ENCODE data around the gene TBC1D23. TPM values are rescaled to one million over a fixed set of nuclear protein-coding genes. Genes with fewer than 3 reads are reported as not detected.
"Not testable (repeated sequence)": the region's sequence is repeated elsewhere in the genome, so short reads cannot be mapped to it uniquely, and the experiment has no call there.

TBC1D23 gene
- total RNA-seq, 1 donor = 12.7 TPM

DNA sequence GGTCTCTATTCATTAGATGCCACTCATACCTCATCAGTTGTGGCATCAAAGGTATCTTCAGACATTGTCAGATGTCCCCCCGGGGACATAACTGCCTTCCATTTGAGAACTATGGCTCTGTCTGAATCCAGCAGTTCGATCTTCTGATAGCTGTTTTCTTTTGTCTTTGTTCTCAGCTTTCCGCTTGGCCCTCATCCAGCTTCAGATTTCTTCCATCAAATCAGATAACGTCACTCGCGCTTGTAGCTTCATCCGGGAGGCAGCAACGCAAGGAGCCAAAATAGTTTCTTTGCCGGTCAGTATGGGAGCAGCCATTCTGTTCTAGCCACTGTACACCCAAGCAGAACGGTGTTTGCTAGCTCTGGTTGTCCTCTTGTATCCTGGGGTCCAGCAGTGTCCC is 78.1 kb downstream of the TBC1D23 start:
- DNase-seq (ENCODE audit: low read depth in 2 of 3, low spot score in 2 of 3) = no peak

DNA sequence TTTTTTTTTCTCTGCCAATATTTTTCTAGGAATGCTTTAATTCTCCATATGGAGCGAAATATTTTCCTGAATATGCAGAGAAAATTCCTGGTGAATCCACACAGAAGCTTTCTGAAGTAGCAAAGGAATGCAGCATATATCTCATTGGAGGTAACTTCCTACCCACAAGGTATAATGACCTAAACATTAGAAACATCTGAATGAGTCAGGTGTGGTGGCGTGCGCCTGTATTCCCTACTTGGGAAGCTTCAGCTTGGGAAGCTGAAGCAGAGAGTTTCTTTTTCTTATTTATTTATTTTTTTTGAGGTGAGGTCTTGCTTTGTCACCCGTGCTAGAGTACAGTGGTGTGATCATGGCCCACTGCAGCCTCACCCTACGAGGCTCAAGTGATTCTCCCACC is 79.0 kb downstream of the TBC1D23 start:
- DNase-seq (ENCODE audit: low read depth in 2 of 3, low spot score in 2 of 3) = no peak

DNA sequence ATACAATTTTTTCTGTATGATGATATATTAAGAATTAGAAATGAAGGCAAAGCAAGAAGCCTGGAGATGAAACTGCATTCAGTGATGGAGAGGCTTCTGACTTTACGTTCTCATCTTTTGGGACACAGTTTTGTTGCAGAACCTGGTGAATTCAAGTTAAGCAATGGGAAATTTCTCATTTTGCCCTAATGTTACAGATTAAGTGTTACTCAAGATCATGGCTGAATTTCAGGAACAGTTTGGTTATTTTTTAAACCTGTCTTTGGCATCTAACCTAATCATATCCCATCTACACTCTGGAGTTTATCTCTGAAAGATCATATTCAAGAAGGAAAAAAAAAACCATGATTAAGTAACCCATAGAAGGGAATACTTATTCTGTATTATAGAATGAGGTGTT is 79.7 kb downstream of the TBC1D23 start:
- DNase-seq (ENCODE audit: low read depth in 2 of 3, low spot score in 2 of 3) = no peak

- no peak for DNase-seq (ENCODE audit: low read depth in 2 of 3, low spot score in 2 of 3)
These were observed 87.9 kb downstream of the TBC1D23 start for GRCh38 chr3:100348727-100349126.

- not testable (repeated sequence) for DNase-seq (ENCODE audit: low read depth in 2 of 3, low spot score in 2 of 3)
These were observed 91.0 kb downstream of the TBC1D23 start for GRCh38 chr3:100351770-100352169.

DNA sequence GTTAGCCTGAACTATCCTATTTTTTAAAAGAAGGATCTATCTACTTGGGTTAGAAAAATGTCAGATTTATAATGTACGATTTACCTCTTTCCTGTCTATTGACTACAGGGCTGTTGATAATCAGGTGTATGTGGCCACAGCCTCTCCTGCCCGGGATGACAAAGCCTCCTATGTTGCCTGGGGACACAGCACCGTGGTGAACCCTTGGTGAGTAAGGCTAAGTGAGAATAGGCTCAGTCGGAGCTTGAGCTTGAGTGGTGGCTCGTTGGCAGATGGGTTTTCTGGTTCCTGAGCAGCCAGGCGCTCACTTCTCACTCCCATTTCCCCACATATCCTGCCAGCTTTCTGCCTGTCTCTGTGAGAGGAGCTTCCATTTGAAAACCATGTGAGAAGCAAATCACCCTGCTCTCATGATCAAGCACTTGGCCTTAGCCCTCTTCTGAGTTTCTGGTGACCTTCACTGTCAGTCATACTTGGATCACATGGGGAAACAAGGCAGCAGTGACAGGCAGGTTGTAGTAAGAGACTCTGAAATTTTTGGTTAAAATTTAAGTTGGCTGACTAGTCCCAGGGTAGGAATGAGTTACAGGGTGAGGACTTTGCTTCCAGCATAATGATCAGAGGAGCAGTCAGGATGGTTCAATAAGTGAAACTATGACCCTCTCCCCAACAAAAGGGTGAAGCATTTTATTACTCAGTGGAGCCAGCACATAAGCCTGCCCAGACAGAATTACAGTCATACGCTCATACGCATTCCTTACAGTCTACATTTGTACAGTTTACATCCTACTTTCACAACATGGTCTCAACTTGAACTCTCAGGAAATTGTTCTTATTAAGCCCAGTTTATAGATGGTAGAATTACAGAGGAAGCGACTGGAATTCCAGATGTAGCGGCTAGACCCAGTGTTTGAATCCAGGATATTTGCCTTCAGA is 91.8 kb downstream of the TBC1D23 start:
- DNase-seq (ENCODE audit: low read depth in 2 of 3, low spot score in 2 of 3) = no peak

- DNase-seq (ENCODE audit: low read depth in 2 of 3, low spot score in 2 of 3) = peak in 2 of 3 donors; percentile 79 to 80
These were observed 94.1 kb downstream of the TBC1D23 start for GRCh38 chr3:100354850-100355249.

DNA sequence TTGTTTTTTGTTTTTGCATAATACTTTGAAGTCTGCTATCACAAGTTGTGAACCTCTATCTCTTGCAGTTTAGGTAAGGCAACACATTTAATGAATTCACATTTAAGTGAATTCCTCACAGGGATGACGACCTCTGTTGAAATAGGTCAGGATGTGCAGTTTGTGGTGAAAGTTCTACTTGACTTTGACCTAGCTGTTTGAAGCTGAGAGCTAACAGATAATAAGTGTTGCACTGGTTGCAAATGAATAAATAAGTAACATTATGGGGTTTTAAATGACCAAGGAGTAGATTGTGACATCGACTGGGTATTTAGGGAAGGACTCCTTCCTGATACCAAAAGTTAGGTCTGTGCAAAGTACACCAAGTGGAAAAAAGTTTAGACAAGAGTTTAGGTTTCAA is 97.6 kb downstream of the TBC1D23 start:
- no peak for DNase-seq (ENCODE audit: low read depth in 2 of 3, low spot score in 2 of 3)

DNA sequence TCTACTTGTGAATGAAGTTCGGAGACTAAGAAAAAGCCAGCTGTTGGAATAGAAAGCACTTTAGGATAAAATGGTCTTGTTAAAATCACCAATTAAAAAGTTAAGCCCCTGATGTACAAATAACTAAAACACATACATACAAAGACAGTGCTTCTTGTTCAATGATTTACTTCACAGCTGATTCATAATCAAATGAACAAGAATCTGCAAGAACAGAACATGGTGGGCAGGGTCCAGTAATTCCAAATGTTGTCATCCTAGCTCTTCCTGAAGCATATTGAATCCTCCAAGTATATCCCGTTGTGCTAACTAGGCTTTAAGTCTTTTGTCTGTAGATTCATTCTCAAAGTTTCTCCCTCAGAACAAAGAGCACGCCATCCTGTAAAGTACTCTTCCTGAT is 98.2 kb downstream of the TBC1D23 start:
- DNase-seq (ENCODE audit: low read depth in 2 of 3, low spot score in 2 of 3) = no peak

- DNase-seq (ENCODE audit: low read depth in 2 of 3, low spot score in 2 of 3) = no peak
These were observed 100.1 kb downstream of the TBC1D23 start for GRCh38 chr3:100360757-100361496.

GRCh38 chr3:100361897-100362296 is 101.1 kb downstream of the TBC1D23 start:
- DNase-seq (ENCODE audit: low read depth in 2 of 3, low spot score in 2 of 3) = no peak

GRCh38 chr3:100364421-100364820 is 103.6 kb downstream of the TBC1D23 start:
- no peak for DNase-seq (ENCODE audit: low read depth in 2 of 3, low spot score in 2 of 3)

DNA sequence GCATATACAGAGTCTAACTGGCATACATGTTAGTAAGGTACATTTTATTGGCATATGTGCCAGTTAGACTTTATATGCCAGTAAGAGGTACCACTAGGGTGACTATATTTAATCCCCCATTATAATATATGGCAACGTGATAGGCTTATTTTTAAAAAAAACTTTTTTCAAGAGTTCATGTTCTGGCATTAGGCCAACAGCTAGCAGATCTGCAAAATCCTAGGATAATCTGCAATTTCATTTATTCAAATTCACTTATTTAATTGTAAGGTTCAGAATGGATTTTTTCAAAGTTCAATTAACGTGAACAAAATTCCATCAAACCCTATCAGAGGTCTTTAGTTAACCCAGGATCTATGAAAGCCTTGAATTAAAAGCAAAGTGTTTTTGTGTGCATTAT is 105.6 kb downstream of the TBC1D23 start:
- DNase-seq (ENCODE audit: low read depth in 2 of 3, low spot score in 2 of 3) = no peak

DNA sequence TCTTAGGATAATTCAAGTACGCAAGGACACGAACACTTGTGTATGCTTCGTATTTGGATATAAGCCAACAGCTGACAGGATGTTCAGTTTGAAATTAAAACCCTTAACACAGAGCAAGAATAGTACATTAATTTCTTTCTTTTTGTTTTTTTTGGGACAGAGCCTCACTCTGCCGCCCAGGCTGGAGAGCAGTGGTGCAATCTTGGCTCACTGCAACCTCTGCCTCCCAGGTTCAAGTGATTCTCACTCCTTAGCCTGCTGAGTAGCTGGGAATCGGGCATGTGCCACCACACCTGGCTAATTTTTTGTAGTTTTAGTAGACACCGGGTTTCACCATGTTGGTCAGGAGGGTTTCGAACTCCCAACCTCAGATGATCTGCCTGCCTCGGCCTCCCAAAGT is 107.6 kb downstream of the TBC1D23 start:
- no peak for DNase-seq (ENCODE audit: low read depth in 2 of 3, low spot score in 2 of 3)

- no peak for DNase-seq (ENCODE audit: low read depth in 2 of 3, low spot score in 2 of 3)
These were observed 110.0 kb downstream of the TBC1D23 start for GRCh38 chr3:100370756-100371155.

GRCh38 chr3:100374521-100374920 is 113.7 kb downstream of the TBC1D23 start:
- DNase-seq (ENCODE audit: low read depth in 2 of 3, low spot score in 2 of 3) = no peak

Other genes starting within 250 kb of the TBC1D23 start
- gene FILIP1L, start 146.5 kb upstream of the TBC1D23 start, total RNA-seq = 0.81 TPM
- gene NIT2, start 73.8 kb downstream of the TBC1D23 start, total RNA-seq = 14.5 TPM
- 16.2 TPM for gene TOMM70, start 140.1 kb downstream of the TBC1D23 start, total RNA-seq
- 1.6 TPM for gene LNP1, start 140.5 kb downstream of the TBC1D23 start, total RNA-seq
- 0.81 TPM for gene TMEM45A, start 231.6 kb downstream of the TBC1D23 start, total RNA-seq

All from hematopoietic multipotent progenitor cell (in vitro differentiated cells).